ENCODE results near the gene DYNC1I1. TPM values are rescaled to one million over a fixed set of nuclear protein-coding genes. Genes with fewer than 3 reads are reported as not detected.
A peak's percentile ranks its signal among the peaks of the same experiment; 100 is the strongest.

DYNC1I1 gene
- total RNA-seq, 8 experiments from 2014 or later: 4.0 to 28.3 (median 9.2) TPM

- 40 to 100% (median 77%) methylated on average over 1 to 4 of the region's 4 CpGs for WGBS, 10 experiments
- no peak overlapping the region for H3K4me3 ChIP-seq
- no peak overlapping the region for H3K27ac ChIP-seq
- in situ Hi-C loops (cut with MboI; ENCODE audit: low pct_unique_long_range_greater_than_20kb in 2 of 9, low sequenced_read_pairs in 9 of 9, unreplicated experiment in 9 of 9): no loop called here
- no peaks in the 10 kb centered on the region for H3K4me1 ChIP-seq (replicated peaks in 1 of 2)
- ATAC-seq (replicated peaks in 6 of 8): peak in 3 of 8 experiments; percentile 69 to 80 (median 73)
These were observed 260.8 kb downstream of the DYNC1I1 start for GRCh38 chr7:96033009-96033598.

- H3K4me1 ChIP-seq (replicated peaks in 1 of 2): no peaks in the 10 kb centered on the region
- H3K4me3 ChIP-seq: no peak overlapping the region
- H3K27ac ChIP-seq: no peak overlapping the region
- in situ Hi-C loops (cut with MboI; ENCODE audit: low pct_unique_long_range_greater_than_20kb in 2 of 9, low sequenced_read_pairs in 9 of 9, unreplicated experiment in 9 of 9): no loop called here
- 30 to 79% (median 68%) methylated on average over 1 to 10 of the region's 11 CpGs for WGBS, 10 experiments
- ATAC-seq (replicated peaks in 6 of 8): no peak
These were observed 262.8 kb downstream of the DYNC1I1 start for GRCh38 chr7:96034940-96035727.

- Histone ChIP-seq H3K4me1 (replicated peaks in 1 of 2) (no peaks in the 10 kb centered on the region), H3K27ac (no peak overlapping the region), H3K4me3 (no peak overlapping the region)
- WGBS, 10 experiments: 40 to 83% (median 62%) methylated on average over 1 to 3 of the region's 3 CpGs; no CpG with 5 or more reads in 3 of the 10 experiments
- ATAC-seq (replicated peaks in 6 of 8): no peak
- in situ Hi-C loops (cut with MboI; ENCODE audit: low pct_unique_long_range_greater_than_20kb in 2 of 9, low sequenced_read_pairs in 9 of 9, unreplicated experiment in 9 of 9): no loop called here
These were observed 268.0 kb downstream of the DYNC1I1 start for GRCh38 chr7:96040250-96040772.

- Histone ChIP-seq H3K4me3 (no peak overlapping the region), H3K27ac (no peak overlapping the region), H3K4me1 (replicated peaks in 1 of 2) (no peaks in the 10 kb centered on the region)
- 8 to 100% (median 78%) methylated on average over 1 of the region's 1 CpG; no CpG with 5 or more reads in 1 of the 10 experiments for WGBS, 10 experiments
- in situ Hi-C loops (cut with MboI; ENCODE audit: low pct_unique_long_range_greater_than_20kb in 2 of 9, low sequenced_read_pairs in 9 of 9, unreplicated experiment in 9 of 9): no loop called here
- peak in 3 of 8 experiments; percentile 45 to 86 (median 85) for ATAC-seq (replicated peaks in 6 of 8)
These were observed 268.8 kb downstream of the DYNC1I1 start for GRCh38 chr7:96041171-96041570.

GRCh38 chr7:96045181-96045580, 272.8 kb downstream of the DYNC1I1 start:
- no peak overlapping the region for H3K4me3 ChIP-seq
- no peaks in the 10 kb centered on the region for H3K4me1 ChIP-seq (replicated peaks in 1 of 2)
- no peak overlapping the region for H3K27ac ChIP-seq
- no peak for ATAC-seq (replicated peaks in 6 of 8)
- in situ Hi-C loops (cut with MboI; ENCODE audit: low pct_unique_long_range_greater_than_20kb in 2 of 9, low sequenced_read_pairs in 9 of 9, unreplicated experiment in 9 of 9): no loop called here
- WGBS, 10 experiments: 55 to 100% (median 89%) methylated on average over 1 to 3 of the region's 3 CpGs

GRCh38 chr7:96045919-96046318, 273.6 kb downstream of the DYNC1I1 start:
- Histone ChIP-seq H3K4me1 (replicated peaks in 1 of 2) (no peaks in the 10 kb centered on the region), H3K4me3 (no peak overlapping the region), H3K27ac (no peak overlapping the region)
- 70 to 92% (median 80%) methylated on average over 1 to 4 of the region's 4 CpGs; no CpG with 5 or more reads in 5 of the 10 experiments for WGBS, 10 experiments
- ATAC-seq (replicated peaks in 6 of 8): peak in 1 of 8 experiments; percentile 21
- in situ Hi-C loops (cut with MboI; ENCODE audit: low pct_unique_long_range_greater_than_20kb in 2 of 9, low sequenced_read_pairs in 9 of 9, unreplicated experiment in 9 of 9): no loop called here

GRCh38 chr7:96052289-96052688, 279.9 kb downstream of the DYNC1I1 start:
- no peak for ATAC-seq (replicated peaks in 6 of 8)
- in situ Hi-C loops (cut with MboI; ENCODE audit: low pct_unique_long_range_greater_than_20kb in 2 of 9, low sequenced_read_pairs in 9 of 9, unreplicated experiment in 9 of 9): loop anchor here in 1 of 9 experiments (25.0 kb wide), 1 partner anchor 985 kb away; no protein-coding TSS in a partner anchor
- Histone ChIP-seq H3K4me3 (no peak overlapping the region), H3K27ac (no peak overlapping the region), H3K4me1 (replicated peaks in 1 of 2) (no peaks in the 10 kb centered on the region)

- Histone ChIP-seq H3K27ac (no peak overlapping the region), H3K4me3 (no peak overlapping the region), H3K4me1 (replicated peaks in 1 of 2) (no peaks in the 10 kb centered on the region)
- in situ Hi-C loops (cut with MboI; ENCODE audit: low pct_unique_long_range_greater_than_20kb in 2 of 9, low sequenced_read_pairs in 9 of 9, unreplicated experiment in 9 of 9): loop anchor here in 1 of 9 experiments (25.0 kb wide), 1 partner anchor 984 kb away; no protein-coding TSS in a partner anchor
- peak in 2 of 8 experiments; percentile 18 to 46 for ATAC-seq (replicated peaks in 6 of 8)
- WGBS, 10 experiments: 11 to 95% (median 64%) methylated on average over 1 to 4 of the region's 4 CpGs; no CpG with 5 or more reads in 2 of the 10 experiments
These were observed 280.6 kb downstream of the DYNC1I1 start for GRCh38 chr7:96052860-96053470.

GRCh38 chr7:96055717-96056116, 283.4 kb downstream of the DYNC1I1 start:
- H3K4me1 ChIP-seq (replicated peaks in 1 of 2): no peaks in the 10 kb centered on the region
- H3K4me3 ChIP-seq: no peak overlapping the region
- no peak for ATAC-seq (replicated peaks in 6 of 8)
- in situ Hi-C loops (cut with MboI; ENCODE audit: low pct_unique_long_range_greater_than_20kb in 2 of 9, low sequenced_read_pairs in 9 of 9, unreplicated experiment in 9 of 9): loop anchor here in 1 of 9 experiments (25.0 kb wide), 1 partner anchor 982 kb away; no protein-coding TSS in a partner anchor
- no peak overlapping the region for H3K27ac ChIP-seq
- WGBS, 10 experiments: 33 to 100% (median 75%) methylated on average over 1 of the region's 1 CpG; no CpG with 5 or more reads in 3 of the 10 experiments

- H3K4me3 ChIP-seq: no peak overlapping the region
- H3K27ac ChIP-seq: no peak overlapping the region
- H3K4me1 ChIP-seq (replicated peaks in 1 of 2): no peaks in the 10 kb centered on the region
- in situ Hi-C loops (cut with MboI; ENCODE audit: low pct_unique_long_range_greater_than_20kb in 2 of 9, low sequenced_read_pairs in 9 of 9, unreplicated experiment in 9 of 9): loop anchor here in 1 of 9 experiments (25.0 kb wide), 1 partner anchor 978 kb away; no protein-coding TSS in a partner anchor
- ATAC-seq (replicated peaks in 6 of 8): no peak
- WGBS, 10 experiments: 0 to 75% (median 11%) methylated on average over 1 of the region's 1 CpG; no CpG with 5 or more reads in 3 of the 10 experiments
These were observed 286.7 kb downstream of the DYNC1I1 start for GRCh38 chr7:96059075-96059474.

GRCh38 chr7:96061009-96061408, 288.7 kb downstream of the DYNC1I1 start:
- H3K4me3 ChIP-seq: no peak overlapping the region
- WGBS, 10 experiments: 8 to 81% (median 50%) methylated on average over 1 to 4 of the region's 7 CpGs; no CpG with 5 or more reads in 2 of the 10 experiments
- in situ Hi-C loops (cut with MboI; ENCODE audit: low pct_unique_long_range_greater_than_20kb in 2 of 9, low sequenced_read_pairs in 9 of 9, unreplicated experiment in 9 of 9): loop anchor here in 1 of 9 experiments (25.0 kb wide), 1 partner anchor 976 kb away; no protein-coding TSS in a partner anchor

GRCh38 chr7:96061844-96062243, 289.5 kb downstream of the DYNC1I1 start:
- H3K4me1 ChIP-seq (replicated peaks in 1 of 2): no peaks in the 10 kb centered on the region
- no peak overlapping the region for H3K4me3 ChIP-seq
- peak in 3 of 8 experiments; percentile 19 to 89 (median 79) for ATAC-seq (replicated peaks in 6 of 8)
- WGBS, 10 experiments: 0 to 100% (median 80%) methylated on average over 1 to 4 of the region's 4 CpGs; no CpG with 5 or more reads in 4 of the 10 experiments
- no peak overlapping the region for H3K27ac ChIP-seq
- in situ Hi-C loops (cut with MboI; ENCODE audit: low pct_unique_long_range_greater_than_20kb in 2 of 9, low sequenced_read_pairs in 9 of 9, unreplicated experiment in 9 of 9): loop anchor here in 1 of 9 experiments (25.0 kb wide), 1 partner anchor 975 kb away; no protein-coding TSS in a partner anchor

More at GRCh38 chr7:96061009-96061408, 288.7 kb downstream of the DYNC1I1 start:
- H3K4me1 ChIP-seq (replicated peaks in 1 of 2): no peaks in the 10 kb centered on the region
- peak in 2 of 8 experiments; percentile 15 to 25 for ATAC-seq (replicated peaks in 6 of 8)
- H3K27ac ChIP-seq: no peak overlapping the region

Data from motor neuron (in vitro differentiated cells).